ES-I3 (cell line): ENCODE measurements around the gene ZNF254.
A peak's percentile ranks its signal among the peaks of the same experiment; 100 is the strongest.
"Not testable (repeated sequence)": the region's sequence is repeated elsewhere in the genome, so short reads cannot be mapped to it uniquely, and the experiment has no call there.

Experiments used
- H3K36me3 ChIP-seq: 2 replicates; pipeline ENCODE4 v1.6.1; 2013; ENCODE audit warnings: mild to moderate bottlenecking, low read length, control low read depth, moderate library complexity; ENCODE audit not compliant: insufficient read depth
- H3K4me1 ChIP-seq: 2 replicates; pipeline ENCODE4 v1.6.1; 2013; ENCODE audit warnings: mild to moderate bottlenecking, control low read depth, low read length; ENCODE audit not compliant: insufficient read depth
- H3K9ac ChIP-seq: 2 replicates; pipeline ENCODE4 v1.6.1; 2013; ENCODE audit warnings: low read depth, mild to moderate bottlenecking, low read length, moderate library complexity
- H3K9me3 ChIP-seq: 2 replicates; pipeline ENCODE4 v1.6.1; 2013; ENCODE audit warnings: mild to moderate bottlenecking, low read length, moderate library complexity; ENCODE audit not compliant: control insufficient read depth, insufficient read depth

Gene ZNF254

GRCh38 chr19:24086974-24087595 is at the start of gene ZNF254:
Gene ZNF254 (plus strand): TSS chr19:24087187. CDS start chr19:24087308, 121 bp downstream.
- H3K9ac ChIP-seq: peak within 1 kb of the TSS; percentile 29; the same call in 1 of the 2 replicates
- no peaks in the 10 kb centered on the region for H3K9me3 ChIP-seq
- no peaks in the 10 kb centered on the region; the same call in 1 of the 2 replicates for H3K36me3 ChIP-seq
- H3K4me1 ChIP-seq: no peaks in the 10 kb centered on the region

GRCh38 chr19:24040621-24041020 is 46.4 kb upstream of the ZNF254 start:
- no peaks in the 10 kb centered on the region; the same call in 1 of the 2 replicates for H3K4me1 ChIP-seq
- no peak overlapping the region for H3K9ac ChIP-seq
- peaks cover 10% of the 10 kb centered on the region; the same call in 1 of the 2 replicates for H3K36me3 ChIP-seq
- H3K9me3 ChIP-seq: no peaks in the 10 kb centered on the region

- H3K36me3 ChIP-seq, H3K9me3 ChIP-seq, H3K9ac ChIP-seq, H3K4me1 ChIP-seq: not testable (repeated sequence)
Observed at GRCh38 chr19:24041326-24041725, 45.7 kb upstream of the ZNF254 start.

GRCh38 chr19:24046550-24046949 is 40.4 kb upstream of the ZNF254 start:
- Histone ChIP-seq H3K9ac (no peak overlapping the region), H3K36me3 (peaks cover 27% of the 10 kb centered on the region), H3K9me3 (no peaks in the 10 kb centered on the region), H3K4me1 (no peaks in the 10 kb centered on the region)

- Histone ChIP-seq H3K4me1 (no peaks in the 10 kb centered on the region), H3K9me3 (no peaks in the 10 kb centered on the region), H3K36me3 (peaks cover 37% of the 10 kb centered on the region), H3K9ac (no peak overlapping the region)
Observed at GRCh38 chr19:24048261-24048660, 38.7 kb upstream of the ZNF254 start.

- no peaks in the 10 kb centered on the region for H3K4me1 ChIP-seq
- peaks cover 41% of the 10 kb centered on the region for H3K36me3 ChIP-seq
Observed at GRCh38 chr19:24049537-24049936, 37.5 kb upstream of the ZNF254 start.

GRCh38 chr19:24051516-24051915 is 35.5 kb upstream of the ZNF254 start:
- H3K36me3 ChIP-seq: peaks cover 46% of the 10 kb centered on the region
- H3K9ac ChIP-seq: no peak overlapping the region
- H3K9me3 ChIP-seq: no peaks in the 10 kb centered on the region
- no peaks in the 10 kb centered on the region for H3K4me1 ChIP-seq

More at GRCh38 chr19:24049537-24049936, 37.5 kb upstream of the ZNF254 start:
- no peaks in the 10 kb centered on the region for H3K9me3 ChIP-seq
- H3K9ac ChIP-seq: no peak overlapping the region

GRCh38 chr19:24052811-24053210 is 34.2 kb upstream of the ZNF254 start:
- no peaks in the 10 kb centered on the region for H3K4me1 ChIP-seq
- H3K9me3 ChIP-seq: no peaks in the 10 kb centered on the region
- peaks cover 45% of the 10 kb centered on the region for H3K36me3 ChIP-seq
- H3K9ac ChIP-seq: no peak overlapping the region

GRCh38 chr19:24053601-24054000 is 33.4 kb upstream of the ZNF254 start:
- Histone ChIP-seq H3K9me3 (no peaks in the 10 kb centered on the region), H3K9ac (no peak overlapping the region), H3K36me3 (peaks cover 43% of the 10 kb centered on the region), H3K4me1 (no peaks in the 10 kb centered on the region)

- peaks cover 41% of the 10 kb centered on the region for H3K36me3 ChIP-seq
- H3K9me3 ChIP-seq: no peaks in the 10 kb centered on the region
- no peak overlapping the region for H3K9ac ChIP-seq
- no peaks in the 10 kb centered on the region for H3K4me1 ChIP-seq
Observed at GRCh38 chr19:24054044-24054935, 32.7 kb upstream of the ZNF254 start.

- Histone ChIP-seq H3K36me3 (peaks cover 38% of the 10 kb centered on the region), H3K4me1 (no peaks in the 10 kb centered on the region), H3K9me3 (no peaks in the 10 kb centered on the region), H3K9ac (no peak overlapping the region)
Observed at GRCh38 chr19:24055548-24055947, 31.4 kb upstream of the ZNF254 start.

GRCh38 chr19:24057144-24057543 is 29.8 kb upstream of the ZNF254 start:
- Histone ChIP-seq H3K36me3 (peaks cover 32% of the 10 kb centered on the region), H3K4me1 (no peaks in the 10 kb centered on the region), H3K9me3 (no peaks in the 10 kb centered on the region), H3K9ac (no peak overlapping the region)

- H3K9me3 ChIP-seq: no peaks in the 10 kb centered on the region
- H3K4me1 ChIP-seq: no peaks in the 10 kb centered on the region
- no peak overlapping the region for H3K9ac ChIP-seq
- H3K36me3 ChIP-seq: peaks cover 24% of the 10 kb centered on the region
Observed at GRCh38 chr19:24059563-24060295, 27.3 kb upstream of the ZNF254 start.

- Histone ChIP-seq H3K9me3 (no peaks in the 10 kb centered on the region), H3K36me3 (peaks cover 24% of the 10 kb centered on the region), H3K4me1 (no peaks in the 10 kb centered on the region), H3K9ac (no peak overlapping the region)
Observed at GRCh38 chr19:24060687-24061356, 26.2 kb upstream of the ZNF254 start.
